ENCODE results near the gene MAN2B1. TPM values are rescaled to one million over a fixed set of nuclear protein-coding genes. Genes with fewer than 3 reads are reported as not detected.
"Not testable (repeated sequence)": the region's sequence is repeated elsewhere in the genome, so short reads cannot be mapped to it uniquely, and the experiment has no call there.

MAN2B1 gene
- total RNA-seq, 2 experiments from 2014 or later, result 127 to 135 TPM

DNA sequence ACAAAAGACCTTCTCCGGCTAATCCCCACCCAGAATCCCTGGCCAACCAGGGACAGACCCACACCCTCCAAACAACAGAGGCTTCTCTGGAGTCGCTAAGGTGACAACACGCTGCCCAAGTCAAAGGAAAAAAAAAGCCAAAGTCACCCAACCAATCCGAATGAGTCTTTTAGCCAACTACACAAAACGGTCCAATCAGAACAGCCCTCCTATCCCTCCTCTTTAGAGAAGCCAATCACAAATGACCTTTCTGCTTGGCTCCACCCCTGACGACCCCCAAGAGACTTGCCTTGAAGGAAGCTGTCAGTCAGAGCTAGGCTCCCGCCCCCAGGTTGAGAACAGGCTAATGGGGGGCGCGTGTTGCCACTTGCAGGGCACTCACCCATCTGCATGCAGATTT lies 36.5 kb upstream of the MAN2B1 start:
- intact Hi-C loops (cut with micrococcal nuclease), result no loop called here
- Mint-ChIP-seq H3K36me3 (ENCODE audit: low read depth) (peaks cover 53% of the 10 kb centered on the region), H3K9me3 (no peaks in the 10 kb centered on the region), H3K4me3 (no peak overlapping the region), H3K27ac (peak overlapping the region; percentile 37), H3K4me1 (ENCODE audit: low read depth) (peaks cover 4% of the 10 kb centered on the region), H3K27me3 (no peaks in the 10 kb centered on the region)
- ChIA-PET POLR2A (interaction anchor here (1.0 to 1.1 kb wide), 2 partner anchors 12 kb away, joined by 3 read pairs; no protein-coding TSS in a partner anchor), CTCF (interaction anchor here (1.0 to 1.1 kb wide), 2 partner anchors 54 to 145 kb away, joined by 3 to 5 read pairs; no protein-coding TSS in a partner anchor)
- DNase-seq (peak; percentile 69), ATAC-seq (peak; percentile 89)
- TF ChIP-seq, protein P1, sequence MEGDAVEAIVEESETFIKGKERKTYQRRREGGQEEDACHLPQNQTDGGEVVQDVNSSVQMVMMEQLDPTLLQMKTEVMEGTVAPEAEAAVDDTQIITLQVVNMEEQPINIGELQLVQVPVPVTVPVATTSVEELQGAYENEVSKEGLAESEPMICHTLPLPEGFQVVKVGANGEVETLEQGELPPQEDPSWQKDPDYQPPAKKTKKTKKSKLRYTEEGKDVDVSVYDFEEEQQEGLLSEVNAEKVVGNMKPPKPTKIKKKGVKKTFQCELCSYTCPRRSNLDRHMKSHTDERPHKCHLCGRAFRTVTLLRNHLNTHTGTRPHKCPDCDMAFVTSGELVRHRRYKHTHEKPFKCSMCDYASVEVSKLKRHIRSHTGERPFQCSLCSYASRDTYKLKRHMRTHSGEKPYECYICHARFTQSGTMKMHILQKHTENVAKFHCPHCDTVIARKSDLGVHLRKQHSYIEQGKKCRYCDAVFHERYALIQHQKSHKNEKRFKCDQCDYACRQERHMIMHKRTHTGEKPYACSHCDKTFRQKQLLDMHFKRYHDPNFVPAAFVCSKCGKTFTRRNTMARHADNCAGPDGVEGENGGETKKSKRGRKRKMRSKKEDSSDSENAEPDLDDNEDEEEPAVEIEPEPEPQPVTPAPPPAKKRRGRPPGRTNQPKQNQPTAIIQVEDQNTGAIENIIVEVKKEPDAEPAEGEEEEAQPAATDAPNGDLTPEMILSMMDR (IDR thresholded peaks at IDR 0.05), result no peak

DNA sequence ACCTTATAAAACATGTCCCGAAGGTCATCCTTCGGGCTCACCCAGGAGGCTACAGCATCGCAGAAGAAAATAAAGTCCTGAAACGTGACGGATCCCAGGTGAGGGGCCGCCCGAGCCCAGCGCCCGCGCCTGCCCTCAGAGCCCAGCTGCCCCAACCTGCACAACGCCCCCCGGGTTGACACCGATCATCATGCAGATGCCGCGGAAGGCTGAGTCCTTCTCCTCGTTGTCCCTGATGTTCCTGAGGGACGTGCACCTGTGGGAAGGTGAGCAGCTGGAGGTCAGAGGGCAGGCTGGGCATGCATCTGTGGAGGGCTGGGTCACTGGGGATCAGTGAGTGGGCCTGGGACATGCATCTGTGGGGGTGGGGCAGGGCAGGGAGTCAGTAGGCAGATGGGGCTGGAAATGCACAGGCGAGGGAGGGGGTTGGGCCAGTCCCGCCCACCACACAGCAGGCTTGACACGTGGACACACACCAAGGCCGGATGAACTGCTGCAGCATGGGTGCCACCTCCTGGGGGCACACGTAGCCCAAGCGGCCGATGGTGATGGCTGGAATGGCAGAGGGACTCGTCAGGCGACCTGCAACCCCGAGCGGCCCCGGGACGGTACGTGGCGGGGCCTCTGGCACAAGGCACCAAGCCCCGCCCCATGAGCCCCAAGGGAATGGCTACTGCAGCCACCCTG lies 35.2 kb upstream of the MAN2B1 start:
- Mint-ChIP-seq H3K4me3 (no peak overlapping the region), H3K36me3 (ENCODE audit: low read depth) (peaks cover 51% of the 10 kb centered on the region)
- intact Hi-C loops (cut with micrococcal nuclease), result no loop called here

DNA sequence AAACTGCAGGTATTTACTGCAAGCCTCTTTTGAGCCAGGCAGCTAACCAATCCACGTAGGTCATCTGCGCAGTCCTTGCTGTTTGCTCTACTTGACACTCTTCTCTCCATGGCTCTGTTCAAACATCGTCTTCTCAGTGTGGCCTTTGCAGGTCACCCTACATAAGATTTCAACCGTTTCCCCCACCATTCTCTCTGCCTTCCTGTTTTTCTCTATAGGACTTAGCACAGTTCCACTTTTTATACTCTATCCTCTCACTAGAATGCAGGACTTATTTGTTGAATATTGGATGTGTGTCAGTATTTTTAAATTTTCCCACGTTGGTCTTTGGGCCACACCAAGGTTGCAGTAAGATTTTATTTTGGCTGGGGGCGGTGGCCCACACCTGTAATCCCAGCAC lies 31.6 kb upstream of the MAN2B1 start:
- ChIA-PET CTCF (no interaction called here), POLR2A (interaction anchor here (2.1 to 5.3 kb wide), 2 partner anchors 18 to 24 kb away, joined by 18 to 38 read pairs; partner anchors contain the start of gene DHPS)
- peaks cover 23% of the 10 kb centered on the region for H3K36me3 Mint-ChIP-seq (ENCODE audit: low read depth)
- no peak for DNase-seq
- peak overlapping the region; percentile 19 for H3K4me3 Mint-ChIP-seq
- H3K27me3 Mint-ChIP-seq, result no peaks in the 10 kb centered on the region
- H3K4me1 Mint-ChIP-seq (ENCODE audit: low read depth), result peaks cover 13% of the 10 kb centered on the region
- intact Hi-C loops (cut with micrococcal nuclease), result no loop called here
- H3K27ac Mint-ChIP-seq, result no peak overlapping the region
- no peaks in the 10 kb centered on the region for H3K9me3 Mint-ChIP-seq
- TF ChIP-seq, protein P1 (IDR thresholded peaks at IDR 0.05), result no peak
- ATAC-seq, result no peak

More for the DNA sequence above, 35.2 kb upstream of the MAN2B1 start:
- DNase-seq (no peak), ATAC-seq (no peak)
- POLR2A ChIA-PET, result interaction anchor here (1.5 to 2.9 kb wide), 2 partner anchors 13 to 20 kb away, joined by 4 to 10 read pairs; partner anchors contain the start of gene DHPS
- Mint-ChIP-seq H3K4me1 (ENCODE audit: low read depth) (peaks cover 7% of the 10 kb centered on the region), H3K27me3 (no peaks in the 10 kb centered on the region), H3K27ac (no peak overlapping the region), H3K9me3 (no peaks in the 10 kb centered on the region)
- TF ChIP-seq, protein P1 (IDR thresholded peaks at IDR 0.05), result no peak
- CTCF ChIA-PET, result no interaction called here

DNA sequence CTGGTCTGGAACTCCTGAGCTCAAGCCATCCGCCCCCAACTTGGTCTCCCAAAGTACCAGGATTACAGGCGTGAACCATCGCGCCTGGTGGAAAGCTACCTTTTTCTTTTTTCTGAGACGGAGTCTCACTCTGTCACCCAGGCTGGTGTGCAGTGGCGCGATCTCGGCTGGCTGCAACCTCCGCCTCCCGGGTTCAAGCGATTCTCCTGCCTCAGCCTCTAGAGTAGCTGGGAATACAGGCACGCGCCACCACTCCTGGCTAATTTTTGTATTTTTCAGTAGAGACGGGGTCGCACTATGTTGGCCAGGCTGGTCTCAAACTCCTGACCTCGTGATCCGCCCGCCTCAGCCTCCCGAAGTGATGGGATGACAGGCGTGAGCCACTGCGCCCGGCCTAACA lies 30.9 kb upstream of the MAN2B1 start:
- Mint-ChIP-seq H3K36me3 (ENCODE audit: low read depth) (peaks cover 18% of the 10 kb centered on the region), H3K4me1 (ENCODE audit: low read depth) (peaks cover 13% of the 10 kb centered on the region), H3K27ac (peak overlapping the region; percentile 25), H3K4me3 (peak overlapping the region; percentile 79)
- CTCF ChIA-PET, result interaction anchor here (1.1 to 2.0 kb wide), 2 partner anchors 26 to 62 kb away, joined by 4 to 7 read pairs; no protein-coding TSS in a partner anchor
- intact Hi-C loops (cut with micrococcal nuclease); H3K27me3 Mint-ChIP-seq; ATAC-seq; H3K9me3 Mint-ChIP-seq; DNase-seq: not testable (repeated sequence)
- POLR2A ChIA-PET, result interaction anchor here (0.9 to 5.3 kb wide), 11 partner anchors 9 to 167 kb away, joined by 3 to 38 read pairs (median 15); partner anchors contain the start of genes DHPS, GNG14 and JUNB

DNA sequence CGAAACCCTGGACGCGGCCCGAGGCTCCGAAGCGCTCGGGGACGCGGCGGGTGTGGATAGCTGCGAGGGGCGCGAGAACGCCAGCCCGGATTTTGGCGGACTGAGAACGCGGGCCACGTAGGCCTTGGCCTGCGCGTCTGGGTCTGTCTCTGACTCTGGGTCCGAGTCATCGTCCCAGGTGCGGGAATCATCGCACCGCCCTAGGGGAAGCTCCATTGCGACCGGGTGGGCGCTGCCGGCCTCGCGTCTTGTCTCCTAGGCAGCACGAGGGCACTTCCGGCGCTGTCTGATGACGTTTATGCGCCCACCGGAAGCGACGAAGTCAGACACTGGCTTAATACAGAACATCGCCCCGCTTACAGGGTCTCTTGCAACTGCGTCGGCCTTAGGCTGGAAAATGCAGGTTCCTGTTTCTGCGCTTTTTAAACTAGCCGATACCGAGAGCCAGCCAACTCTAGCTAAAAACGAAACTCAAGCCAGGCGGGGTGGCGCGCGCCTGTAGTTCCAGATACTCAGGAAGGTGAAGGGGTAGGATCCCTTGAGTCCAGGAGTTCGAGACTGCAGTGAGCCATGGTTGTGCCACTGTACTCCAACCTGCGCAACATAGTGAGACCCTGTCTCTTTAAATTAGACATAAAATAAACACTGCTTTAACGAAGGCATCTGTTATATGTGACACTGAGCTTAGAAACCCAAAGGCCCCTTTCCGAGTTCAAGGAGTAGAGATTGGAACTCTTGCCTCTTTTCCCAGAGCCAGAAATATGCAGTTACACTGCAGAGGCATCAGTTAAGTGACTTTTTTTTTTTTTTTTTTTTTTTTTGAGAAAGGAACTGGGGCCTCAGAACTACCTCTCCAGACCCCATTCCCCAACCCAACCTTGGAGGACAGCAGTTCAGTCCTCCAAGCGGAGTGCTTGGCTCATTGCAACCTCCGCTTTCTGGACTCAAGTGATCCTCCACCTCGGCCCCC lies 30.1 kb upstream of the MAN2B1 start, which contains the start of gene FBXW9:
FBXW9 (minus strand) TSS at position 266 of the 970 bp plus-strand sequence; CDS start at position 216, 50 bp downstream.
- H3K9me3 Mint-ChIP-seq, result no peaks in the 10 kb centered on the region
- ATAC-seq (peak; percentile 92), DNase-seq (peak; percentile 99)
- peak within 1 kb of the TSS; percentile 96 for H3K27ac Mint-ChIP-seq
- ChIA-PET CTCF (interaction anchor here (0.6 to 2.0 kb wide), 6 partner anchors 20 to 68 kb away, joined by 3 to 7 read pairs (median 4); no protein-coding TSS in a partner anchor), POLR2A (interaction anchor here (0.5 to 5.3 kb wide), 23 partner anchors 10 to 168 kb away, joined by 3 to 38 read pairs (median 5); partner anchors contain the start of genes DHPS, GET3, GNG14 and JUNB)
- peak within 1 kb of the TSS; percentile 79 for H3K4me3 Mint-ChIP-seq
- TF ChIP-seq, protein P1 (IDR thresholded peaks at IDR 0.05), result no peak
- H3K4me1 Mint-ChIP-seq (ENCODE audit: low read depth), result peaks cover 13% of the 10 kb centered on the region
- H3K27me3 Mint-ChIP-seq, result no peaks in the 10 kb centered on the region
- H3K36me3 Mint-ChIP-seq (ENCODE audit: low read depth), result peaks cover 17% of the 10 kb centered on the region
- intact Hi-C loops (cut with micrococcal nuclease), result no loop called here

Measured in activated CD8-positive, alpha-beta T cell treated with anti-CD3 and anti-CD28 coated beads for 36 hours (primary cell).